SK-N-MC (cell line): Measurements from ENCODE around the gene MEIOB.

Experiments used
- EZH2 ChIP-seq: fragments of 200-600 bp; sonication (generic); IDR thresholded peaks from one replicate; pipeline ENCODE4 v1.6.1; 2017; ENCODE audit warnings: antibody characterized with exemption
- FOXP2 ChIP-seq: optimal IDR thresholded peaks from 2 replicates; pipeline ENCODE3; 2011; ENCODE audit warnings: mild to moderate bottlenecking, moderate library complexity; ENCODE audit not compliant: insufficient read depth; ENCODE audit errors: extremely low read length, control extremely low read depth
- POLR2AphosphoS5 ChIP-seq: IDR thresholded peaks from 2 replicates; pipeline ENCODE4 v1.6.1; 2012; ENCODE audit warnings: mild to moderate bottlenecking, low read depth, low read length, borderline replicate concordance

GRCh38 chr16:1851793-1852192, 20.2 kb downstream of the MEIOB start:
- TF ChIP-seq EZH2: no peak
- no peak for TF ChIP-seq POLR2AphosphoS5
- no peak for TF ChIP-seq FOXP2
